ENCODE data around the gene RGP1.

DNA sequence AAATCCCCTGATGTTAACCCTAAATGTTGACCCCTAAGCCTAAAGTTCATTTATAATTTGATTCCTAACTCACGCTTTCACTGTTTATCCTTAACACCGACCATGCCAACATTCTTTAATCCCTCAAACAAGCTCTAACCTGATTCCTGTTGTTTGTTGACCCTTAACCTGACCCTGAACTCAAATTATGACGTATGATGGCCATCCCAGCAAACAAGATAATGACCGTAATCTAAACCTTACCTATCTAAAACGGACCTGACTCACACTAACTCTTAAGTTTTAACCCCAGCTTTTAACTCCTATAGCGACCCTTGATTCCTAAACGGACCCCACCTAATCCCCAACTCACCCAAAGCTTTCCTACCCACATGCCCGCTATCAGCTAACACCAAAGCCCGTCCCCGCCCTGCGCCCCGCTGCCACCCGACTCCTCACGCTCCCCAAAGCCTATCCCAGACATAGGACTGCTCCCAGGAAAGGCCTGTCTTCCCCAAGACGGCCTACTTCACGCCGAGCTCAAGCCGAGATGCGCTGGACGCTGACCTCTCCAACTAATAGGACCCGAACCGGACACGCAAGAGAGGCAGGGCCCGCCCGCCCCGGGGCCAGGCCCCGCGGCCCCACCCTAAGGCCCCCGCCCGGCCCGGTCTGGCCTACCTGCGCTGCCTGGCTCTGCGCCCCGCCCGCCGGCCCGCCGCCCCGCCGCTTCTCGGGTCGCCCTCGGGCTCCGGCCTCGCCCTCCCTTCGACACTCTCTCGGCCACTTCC is 17.5 kb upstream of the RGP1 start:
- no peak for TF ChIP-seq POLR2A (IDR thresholded peaks at IDR 0.05; ENCODE audit: low read depth, low read length)
- no peak for TF ChIP-seq TAF1 (IDR thresholded peaks at IDR 0.05; ENCODE audit: low read depth, low read length)
- TF ChIP-seq POLR2AphosphoS5 (IDR thresholded peaks at IDR 0.05; ENCODE audit: low read depth, low read length): no peak
- no peak for TF ChIP-seq POU2F2 (IDR thresholded peaks at IDR 0.05; ENCODE audit: low read depth, low read length)
- no peak for TF ChIP-seq SPI1 (IDR thresholded peaks at IDR 0.05; ENCODE audit: low read depth, low read length)
- no peak for TF ChIP-seq PAX5 (IDR thresholded peaks at IDR 0.05; ENCODE audit: insufficient read depth, low read length, severe bottlenecking)
